Endodermal cell (in vitro differentiated cells): Measurements from ENCODE around the gene RNF44. TPM values are rescaled to one million over a fixed set of nuclear protein-coding genes. Genes with fewer than 3 reads are reported as not detected.

Experiments used
- DNase-seq: peaks from one replicate; pipeline ENCODE4 v3.0.0-alpha.2; 2017
- H3K27ac ChIP-seq: 2 replicates; pipeline ENCODE4 v1.5.1; 2013; ENCODE audit warnings: mild to moderate bottlenecking, low read depth, low read length, moderate library complexity
- H3K27me3 ChIP-seq: 2 replicates; pipeline ENCODE4 v1.6.1; 2013; ENCODE audit warnings: mild to moderate bottlenecking, low read length, moderate library complexity; ENCODE audit not compliant: insufficient read depth, control insufficient read depth, poor library complexity, severe bottlenecking
- H3K36me3 ChIP-seq: 2 replicates; pipeline ENCODE4 v1.7.0; 2013; ENCODE audit warnings: mild to moderate bottlenecking, low read length, moderate library complexity; ENCODE audit not compliant: control insufficient read depth, insufficient read depth
- H3K4me1 ChIP-seq: one replicate; pipeline ENCODE4 v1.7.0; 2013; ENCODE audit warnings: low read length; ENCODE audit not compliant: control insufficient read depth, insufficient read depth
- H3K4me3 ChIP-seq: 2 replicates; pipeline ENCODE4 v1.5.1; 2013; ENCODE audit warnings: mild to moderate bottlenecking, low read length, moderate library complexity
- H3K9ac ChIP-seq: 2 replicates; pipeline ENCODE4 v1.6.1; 2013; ENCODE audit warnings: mild to moderate bottlenecking, low read length, moderate library complexity; ENCODE audit not compliant: poor library complexity, severe bottlenecking; ENCODE audit errors: extremely low read depth
- H3K9me3 ChIP-seq: 2 replicates; pipeline ENCODE4 v1.6.1; 2013; ENCODE audit warnings: mild to moderate bottlenecking, low read length, moderate library complexity; ENCODE audit not compliant: control insufficient read depth
- H3K27ac Mint-ChIP-seq: 2 replicates; pipeline ENCODE4 v1.8.0; 2020; ENCODE audit warnings: mixed read lengths
- H3K27me3 Mint-ChIP-seq: 2 replicates; pipeline ENCODE4 v1.8.0; 2021; ENCODE audit warnings: mild to moderate bottlenecking, mixed read lengths; ENCODE audit not compliant: insufficient read depth
- H3K36me3 Mint-ChIP-seq: 2 replicates; pipeline ENCODE4 v1.8.0; 2020; ENCODE audit warnings: low read depth, mixed read lengths
- H3K4me1 Mint-ChIP-seq: 2 replicates; pipeline ENCODE4 v1.8.0; 2020; ENCODE audit warnings: mixed read lengths
- H3K4me3 Mint-ChIP-seq: 2 replicates; pipeline ENCODE4 v1.8.0; 2020; ENCODE audit warnings: mild to moderate bottlenecking, moderate library complexity, mixed read lengths
- H3K9me3 Mint-ChIP-seq: 2 replicates; pipeline ENCODE4 v1.8.0; 2020; ENCODE audit warnings: mild to moderate bottlenecking, mixed read lengths
- WGBS, 2 experiments: methylation state at CpG; one replicate each; pipeline versions ENCODE4 v1.1.5 to v1.1.7; 2013; ENCODE audit warnings: missing lambda C conversion rate in 2 of 2, mixed read lengths in 1 of 2; ENCODE audit not compliant: insufficient coverage in 1 of 2, insufficient read length in 1 of 2; 5-methylcytosine and 5-hydroxymethylcytosine counted together
- total RNA-seq, 2 donors: library from RNA; stranded (reverse); fragmentation: NEBNext Ultra II Directional in 1 of 2; extraction: Animal tissue kit (Norgen Biotek cat#: 25700) in 1 of 2; gene quantifications; 2 replicates in 1 of 2; 3 replicates in 1 of 2; pipeline ENCODE4 v1.2.1, GENCODE V29; 2021
- TF ChIP-seq, protein P1 (sequence below): fragments of 200-600 bp; sonication (generic); conservative IDR thresholded peaks from 2 replicates; pipeline ENCODE4 v1.5.0; 2021; ENCODE audit warnings: antibody characterized with exemption, mild to moderate bottlenecking

The RNF44 gene
- total RNA-seq, 2 donors from 2014 or later: 150 to 173 TPM

DNA sequence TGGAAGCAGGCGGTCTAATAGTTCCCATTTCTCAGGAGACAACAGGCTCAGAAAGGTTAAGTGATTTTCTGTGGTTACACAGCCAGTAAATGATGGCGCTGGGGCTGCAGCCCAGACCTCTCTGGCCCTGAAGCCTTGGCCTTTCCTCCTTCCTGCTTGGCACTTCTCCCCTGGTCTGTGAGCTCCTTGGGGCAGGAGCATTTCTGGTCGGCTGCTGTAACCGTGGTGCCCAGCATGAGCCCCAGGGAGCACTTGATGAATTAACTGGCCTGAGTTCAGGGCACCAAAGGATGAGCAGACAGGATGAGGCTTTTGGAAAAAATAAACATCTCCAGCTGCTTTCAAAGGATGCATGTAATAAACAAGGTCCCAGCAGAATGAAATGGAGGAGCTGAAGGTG, 42.1 kb upstream of the RNF44 start:
- Mint-ChIP-seq H3K27me3 (peaks cover 4% of the 10 kb centered on the region), H3K36me3 (no peaks in the 10 kb centered on the region), H3K9me3 (peaks cover 5% of the 10 kb centered on the region), H3K4me1 (no peaks in the 10 kb centered on the region), H3K27ac (no peak overlapping the region), H3K4me3 (no peak overlapping the region)
- no peak for DNase-seq
- 82 to 88% methylated on average over 4 of the region's 4 CpGs for WGBS, 2 experiments
- H3K9me3 ChIP-seq: no peaks in the 10 kb centered on the region
- H3K4me1 ChIP-seq: no peaks in the 10 kb centered on the region
- no peaks in the 10 kb centered on the region for H3K27me3 ChIP-seq
- H3K27ac ChIP-seq: no peak overlapping the region
- TF ChIP-seq, protein P1, sequence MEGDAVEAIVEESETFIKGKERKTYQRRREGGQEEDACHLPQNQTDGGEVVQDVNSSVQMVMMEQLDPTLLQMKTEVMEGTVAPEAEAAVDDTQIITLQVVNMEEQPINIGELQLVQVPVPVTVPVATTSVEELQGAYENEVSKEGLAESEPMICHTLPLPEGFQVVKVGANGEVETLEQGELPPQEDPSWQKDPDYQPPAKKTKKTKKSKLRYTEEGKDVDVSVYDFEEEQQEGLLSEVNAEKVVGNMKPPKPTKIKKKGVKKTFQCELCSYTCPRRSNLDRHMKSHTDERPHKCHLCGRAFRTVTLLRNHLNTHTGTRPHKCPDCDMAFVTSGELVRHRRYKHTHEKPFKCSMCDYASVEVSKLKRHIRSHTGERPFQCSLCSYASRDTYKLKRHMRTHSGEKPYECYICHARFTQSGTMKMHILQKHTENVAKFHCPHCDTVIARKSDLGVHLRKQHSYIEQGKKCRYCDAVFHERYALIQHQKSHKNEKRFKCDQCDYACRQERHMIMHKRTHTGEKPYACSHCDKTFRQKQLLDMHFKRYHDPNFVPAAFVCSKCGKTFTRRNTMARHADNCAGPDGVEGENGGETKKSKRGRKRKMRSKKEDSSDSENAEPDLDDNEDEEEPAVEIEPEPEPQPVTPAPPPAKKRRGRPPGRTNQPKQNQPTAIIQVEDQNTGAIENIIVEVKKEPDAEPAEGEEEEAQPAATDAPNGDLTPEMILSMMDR: no peak
- no peak overlapping the region for H3K4me3 ChIP-seq
- H3K9ac ChIP-seq: no peak overlapping the region
- H3K36me3 ChIP-seq: no peaks in the 10 kb centered on the region

DNA sequence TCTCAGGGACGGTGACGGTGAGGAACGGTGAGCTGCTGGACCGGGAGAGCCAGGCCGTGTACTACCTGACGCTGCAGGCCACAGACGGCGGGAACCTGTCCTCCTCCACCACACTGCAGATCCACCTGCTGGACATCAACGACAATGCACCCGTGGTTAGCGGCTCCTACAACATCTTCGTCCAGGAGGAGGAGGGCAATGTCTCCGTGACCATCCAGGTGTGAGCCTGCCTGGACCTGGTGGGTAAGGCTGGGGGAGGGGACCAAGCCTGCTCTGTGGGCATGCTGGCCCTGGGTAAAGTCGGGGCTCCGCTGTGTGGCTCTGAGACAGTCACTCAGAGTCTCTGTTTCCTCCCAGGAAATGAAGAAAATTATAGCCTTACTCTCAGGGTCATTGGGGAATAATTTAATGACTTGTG, 41.2 kb upstream of the RNF44 start:
- no peaks in the 10 kb centered on the region for H3K4me1 ChIP-seq

DNA sequence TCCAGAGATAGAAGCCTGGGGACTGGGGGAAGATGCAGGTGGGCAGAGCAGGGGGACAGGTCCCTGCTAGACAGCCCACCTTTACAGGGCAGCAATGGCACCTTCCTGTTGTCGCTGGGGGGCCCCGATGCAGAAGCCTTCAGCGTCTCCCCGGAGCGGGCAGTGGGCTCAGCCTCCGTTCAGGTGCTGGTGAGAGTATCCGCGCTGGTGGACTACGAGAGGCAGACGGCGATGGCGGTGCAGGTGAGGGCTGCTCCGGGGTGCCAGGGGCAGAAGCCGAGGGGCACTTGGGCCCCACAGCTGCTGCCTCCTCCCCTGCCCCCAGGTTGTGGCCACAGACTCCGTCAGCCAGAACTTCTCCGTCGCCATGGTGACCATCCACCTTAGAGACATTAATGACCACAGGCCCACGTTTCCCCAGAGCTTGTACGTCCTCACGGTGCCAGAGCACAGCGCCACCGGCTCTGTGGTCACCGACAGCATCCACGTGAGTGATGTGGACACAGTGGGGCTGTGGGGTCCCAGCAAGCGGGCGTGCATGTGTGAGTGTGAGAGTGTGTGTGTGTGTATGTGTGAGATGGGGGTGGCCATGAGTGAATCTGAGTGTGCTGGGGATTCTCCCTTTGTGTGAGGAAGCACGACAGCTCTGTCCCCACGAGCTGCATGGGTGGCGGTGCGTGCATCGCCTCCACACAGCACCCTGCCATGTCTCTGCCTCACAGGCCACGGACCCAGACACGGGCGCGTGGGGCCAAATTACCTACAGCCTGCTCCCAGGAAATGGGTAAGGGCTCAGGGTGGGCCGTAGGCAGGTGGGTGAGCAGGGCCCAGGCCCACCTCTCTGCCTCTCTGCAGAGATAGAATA, 40.3 kb upstream of the RNF44 start:
- no peak overlapping the region for H3K27ac Mint-ChIP-seq
- Histone ChIP-seq H3K27me3 (no peaks in the 10 kb centered on the region), H3K9me3 (no peaks in the 10 kb centered on the region), H3K4me3 (no peak overlapping the region), H3K27ac (no peak overlapping the region), H3K36me3 (no peaks in the 10 kb centered on the region), H3K4me1 (no peaks in the 10 kb centered on the region), H3K9ac (no peak overlapping the region)
- DNase-seq: peak; percentile 41
- H3K9me3 Mint-ChIP-seq: no peaks in the 10 kb centered on the region
- TF ChIP-seq, protein P1: no peak
- H3K27me3 Mint-ChIP-seq: peaks cover 5% of the 10 kb centered on the region
- no peaks in the 10 kb centered on the region for H3K36me3 Mint-ChIP-seq
- H3K4me1 Mint-ChIP-seq: no peaks in the 10 kb centered on the region
- 92 to 95% methylated on average over 21 to 36 of the region's 36 CpGs for WGBS, 2 experiments
- no peak overlapping the region for H3K4me3 Mint-ChIP-seq

More for the DNA sequence above, 41.2 kb upstream of the RNF44 start:
- H3K4me3 ChIP-seq: no peak overlapping the region
- no peak overlapping the region for H3K4me3 Mint-ChIP-seq
- WGBS, 2 experiments: 32 to 35% methylated on average over 9 to 15 of the region's 15 CpGs
- peaks cover 2% of the 10 kb centered on the region for H3K27me3 Mint-ChIP-seq
- no peak overlapping the region for H3K27ac ChIP-seq
- no peaks in the 10 kb centered on the region for H3K36me3 Mint-ChIP-seq
- no peak overlapping the region for H3K9ac ChIP-seq
- H3K4me1 Mint-ChIP-seq: no peaks in the 10 kb centered on the region
- TF ChIP-seq, protein P1: peak; percentile 81
- H3K9me3 ChIP-seq: no peaks in the 10 kb centered on the region
- DNase-seq: peak; percentile 96
- no peaks in the 10 kb centered on the region for H3K9me3 Mint-ChIP-seq
- H3K27me3 ChIP-seq: no peaks in the 10 kb centered on the region
- no peak overlapping the region for H3K27ac Mint-ChIP-seq
- H3K36me3 ChIP-seq: no peaks in the 10 kb centered on the region
